HUDEP-2 (cell line): Measurements from ENCODE around the gene HBA1.
A peak's percentile ranks its signal among the peaks of the same experiment; 100 is the strongest.
"Not testable (repeated sequence)": the region's sequence is repeated elsewhere in the genome, so short reads cannot be mapped to it uniquely, and the experiment has no call there.

ENCODE experiments used
- DNase-seq, 76 experiments: peaks; one replicate each; lab custom pipeline; 2025; ENCODE audit not compliant: unreplicated experiment in 76 of 76; lab: John Stamatoyannopoulos, UW

Gene HBA1

DNA sequence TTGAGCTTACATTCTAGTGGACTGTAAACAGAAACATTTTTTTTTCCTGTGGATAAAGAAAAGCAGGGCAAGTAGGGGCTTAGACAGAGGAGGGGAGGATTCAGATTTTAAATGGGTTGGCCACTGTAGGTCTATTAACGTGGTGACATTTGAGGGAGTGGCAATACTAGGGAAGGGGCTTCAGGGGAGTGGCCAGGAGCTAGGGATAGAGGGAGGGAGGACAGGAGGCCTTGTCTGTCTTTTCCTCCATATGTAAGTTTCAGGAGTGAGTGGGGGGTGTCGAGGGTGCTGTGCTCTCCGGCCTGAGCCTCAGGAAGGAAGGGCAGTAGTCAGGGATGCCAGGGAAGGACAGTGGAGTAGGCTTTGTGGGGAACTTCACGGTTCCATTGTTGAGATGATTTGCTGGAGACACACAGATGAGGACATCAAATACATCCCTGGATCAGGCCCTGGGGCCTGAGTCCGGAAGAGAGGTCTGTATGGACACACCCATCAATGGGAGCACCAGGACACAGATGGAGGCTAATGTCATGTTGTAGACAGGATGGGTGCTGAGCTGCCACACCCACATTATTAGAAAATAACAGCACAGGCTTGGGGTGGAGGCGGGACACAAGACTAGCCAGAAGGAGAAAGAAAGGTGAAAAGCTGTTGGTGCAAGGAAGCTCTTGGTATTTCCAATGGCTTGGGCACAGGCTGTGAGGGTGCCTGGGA is 17.2 kb upstream of the HBA1 start:
- no peak for DNase-seq

- DNase-seq, result not testable (repeated sequence)
Observed at GRCh38 chr16:160242-160641, 16.2 kb upstream of the HBA1 start.

GRCh38 chr16:160691-161190 is 15.7 kb upstream of the HBA1 start:
- no peak for DNase-seq

- DNase-seq, result no peak
Observed at GRCh38 chr16:162271-162991, 14.0 kb upstream of the HBA1 start.

DNA sequence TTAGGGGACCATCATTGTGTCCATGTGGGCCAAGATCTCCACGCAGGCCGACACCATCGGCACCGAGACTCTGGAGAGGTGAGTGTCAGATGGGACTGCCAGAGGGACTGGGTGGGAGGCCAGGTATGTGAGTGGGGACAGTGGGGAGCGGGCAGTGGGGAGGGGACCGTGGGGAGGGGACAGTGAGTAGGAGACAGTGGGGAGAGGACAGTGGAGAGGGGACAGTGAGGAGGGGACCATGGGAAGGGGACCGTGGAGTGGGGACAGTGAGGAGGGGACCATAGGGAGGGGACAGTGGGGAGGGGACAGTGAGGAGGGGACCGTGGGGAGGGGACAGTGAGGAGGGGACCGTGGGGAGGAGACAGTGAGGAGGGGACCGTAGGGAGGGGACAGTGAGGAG is 13.3 kb upstream of the HBA1 start:
- DNase-seq, result not testable (repeated sequence)

- not testable (repeated sequence) for DNase-seq
Observed at GRCh38 chr16:163696-164095, 12.8 kb upstream of the HBA1 start.

DNA sequence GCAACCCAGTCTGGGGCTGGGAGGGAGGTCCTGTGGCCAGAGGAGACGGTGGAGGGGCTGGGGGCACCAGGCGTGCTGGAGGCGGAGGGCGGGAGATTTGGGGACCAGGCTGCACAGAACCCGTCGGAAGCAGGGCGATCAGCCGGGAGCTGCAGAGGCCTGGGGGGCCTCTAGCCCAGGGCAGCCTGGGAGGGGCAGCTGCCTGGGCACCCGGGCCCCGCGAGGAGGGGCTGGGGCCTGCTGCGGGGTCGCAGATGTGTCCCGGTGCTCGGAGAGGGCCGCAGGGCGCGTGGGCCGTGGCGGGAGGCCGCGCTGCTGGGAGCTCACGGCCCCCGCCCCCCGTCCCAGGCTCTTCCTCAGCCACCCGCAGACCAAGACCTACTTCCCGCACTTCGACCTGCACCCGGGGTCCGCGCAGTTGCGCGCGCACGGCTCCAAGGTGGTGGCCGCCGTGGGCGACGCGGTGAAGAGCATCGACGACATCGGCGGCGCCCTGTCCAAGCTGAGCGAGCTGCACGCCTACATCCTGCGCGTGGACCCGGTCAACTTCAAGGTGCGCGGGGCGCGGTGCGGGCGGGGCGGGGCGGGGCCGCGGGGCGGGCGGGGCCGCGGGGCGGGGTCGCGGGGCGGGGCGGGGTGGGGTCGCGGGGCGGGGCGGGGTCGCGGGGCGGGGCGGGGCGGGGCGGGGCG is 12.2 kb upstream of the HBA1 start:
- DNase-seq, result not testable (repeated sequence)

GRCh38 chr16:164827-165538 is 11.5 kb upstream of the HBA1 start:
- peak in 12 of 76 experiments; percentile 3 to 78 (median 44) for DNase-seq

- peak in 62 of 76 experiments; percentile 22 to 85 (median 62) for DNase-seq
Observed at GRCh38 chr16:165539-166374, 10.7 kb upstream of the HBA1 start, which contains the start of gene HBM. HBM (plus strand) TSS chr16:165978; CDS start chr16:165998, 20 bp downstream.

GRCh38 chr16:166375-167121 is 9.9 kb upstream of the HBA1 start:
- DNase-seq, result no peak

DNA sequence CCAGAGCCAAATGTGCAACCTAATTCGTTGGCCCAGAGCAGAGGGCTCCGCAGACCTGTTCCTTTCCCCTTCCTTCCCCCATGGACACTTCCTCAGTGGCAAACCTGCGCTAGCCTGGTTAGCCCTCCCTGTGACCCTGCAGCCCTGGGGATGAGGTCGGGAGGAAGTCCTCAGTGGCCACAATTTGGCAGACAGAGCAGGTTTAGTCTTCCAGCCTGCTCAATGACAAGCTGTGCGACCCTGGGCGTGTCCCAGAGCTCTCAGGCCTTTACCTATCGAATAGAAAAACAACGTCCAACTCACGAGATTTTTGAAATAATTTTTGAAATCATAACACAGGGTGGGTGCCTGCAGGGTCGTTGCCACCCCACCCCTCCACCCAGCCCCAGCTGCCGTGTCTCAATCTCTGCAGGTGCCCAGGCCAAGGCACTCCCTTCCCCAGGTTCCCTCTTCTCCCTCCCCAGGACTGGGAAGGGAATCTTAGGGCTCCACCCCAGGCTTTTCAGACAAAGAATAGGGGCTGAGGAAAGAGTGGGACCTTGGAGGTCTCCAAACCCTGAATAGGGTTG is 9.3 kb upstream of the HBA1 start:
- DNase-seq, result peak in 4 of 76 experiments; percentile 24 to 73 (median 34)

GRCh38 chr16:168424-168823 is 8.1 kb upstream of the HBA1 start:
- DNase-seq, result peak in 8 of 76 experiments; percentile 14 to 39 (median 33)

DNA sequence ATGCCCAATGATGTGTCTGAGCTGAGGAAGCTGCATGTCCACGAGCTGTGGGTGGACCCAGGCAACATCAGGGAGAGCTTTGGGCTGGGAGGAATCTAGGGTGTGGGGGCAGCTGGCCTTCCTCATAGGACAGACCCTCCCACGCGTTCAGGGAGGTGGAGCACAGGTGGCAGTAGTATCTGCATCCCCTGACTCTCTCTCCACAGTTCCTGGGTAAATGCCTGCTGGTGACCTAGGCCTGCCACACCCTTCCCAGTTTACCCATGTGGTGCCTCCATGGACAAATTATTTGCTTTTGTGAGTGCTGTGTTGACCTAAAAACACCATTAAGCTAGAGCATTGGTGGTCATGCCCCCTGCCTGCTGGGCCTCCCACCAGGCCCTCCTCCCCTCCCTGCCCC is 7.5 kb upstream of the HBA1 start:
- no peak for DNase-seq

DNA sequence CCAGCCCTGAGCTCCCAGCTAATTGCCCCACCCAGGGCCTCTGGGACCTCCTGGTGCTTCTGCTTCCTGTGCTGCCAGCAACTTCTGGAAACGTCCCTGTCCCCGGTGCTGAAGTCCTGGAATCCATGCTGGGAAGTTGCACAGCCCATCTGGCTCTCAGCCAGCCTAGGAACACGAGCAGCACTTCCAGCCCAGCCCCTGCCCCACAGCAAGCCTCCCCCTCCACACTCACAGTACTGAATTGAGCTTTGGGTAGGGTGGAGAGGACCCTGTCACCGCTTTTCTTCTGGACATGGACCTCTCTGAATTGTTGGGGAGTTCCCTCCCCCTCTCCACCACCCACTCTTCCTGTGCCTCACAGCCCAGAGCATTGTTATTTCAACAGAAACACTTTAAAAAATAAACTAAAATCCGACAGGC is 6.4 kb upstream of the HBA1 start:
- DNase-seq, result peak in 36 of 76 experiments; percentile 15 to 82 (median 36)

DNA sequence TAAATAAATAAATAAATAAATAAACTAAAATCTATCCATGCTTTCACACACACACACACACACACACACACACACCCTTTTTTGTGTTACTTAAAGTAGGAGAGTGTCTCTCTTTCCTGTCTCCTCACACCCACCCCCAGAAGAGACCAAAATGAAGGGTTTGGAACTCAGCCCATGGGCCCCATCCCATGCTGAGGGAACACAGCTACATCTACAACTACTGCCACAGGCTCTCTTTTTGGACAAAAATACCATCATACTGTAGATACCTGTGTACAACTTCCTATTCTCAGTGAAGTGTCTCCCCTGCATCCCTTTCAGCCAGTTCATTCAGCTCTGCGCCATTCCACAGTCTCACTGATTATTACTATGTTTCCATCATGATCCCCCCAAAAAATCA is 5.7 kb upstream of the HBA1 start:
- DNase-seq, result no peak

DNA sequence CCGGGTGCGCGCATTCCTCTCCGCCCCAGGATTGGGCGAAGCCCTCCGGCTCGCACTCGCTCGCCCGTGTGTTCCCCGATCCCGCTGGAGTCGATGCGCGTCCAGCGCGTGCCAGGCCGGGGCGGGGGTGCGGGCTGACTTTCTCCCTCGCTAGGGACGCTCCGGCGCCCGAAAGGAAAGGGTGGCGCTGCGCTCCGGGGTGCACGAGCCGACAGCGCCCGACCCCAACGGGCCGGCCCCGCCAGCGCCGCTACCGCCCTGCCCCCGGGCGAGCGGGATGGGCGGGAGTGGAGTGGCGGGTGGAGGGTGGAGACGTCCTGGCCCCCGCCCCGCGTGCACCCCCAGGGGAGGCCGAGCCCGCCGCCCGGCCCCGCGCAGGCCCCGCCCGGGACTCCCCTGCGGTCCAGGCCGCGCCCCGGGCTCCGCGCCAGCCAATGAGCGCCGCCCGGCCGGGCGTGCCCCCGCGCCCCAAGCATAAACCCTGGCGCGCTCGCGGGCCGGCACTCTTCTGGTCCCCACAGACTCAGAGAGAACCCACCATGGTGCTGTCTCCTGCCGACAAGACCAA is 4.0 kb upstream of the HBA1 start, which contains the start of gene HBA2:
HBA2 (plus strand) TSS at position 503 of the 568 bp plus-strand sequence; CDS start at position 540, 37 bp downstream.
- not testable (repeated sequence) for DNase-seq

DNA sequence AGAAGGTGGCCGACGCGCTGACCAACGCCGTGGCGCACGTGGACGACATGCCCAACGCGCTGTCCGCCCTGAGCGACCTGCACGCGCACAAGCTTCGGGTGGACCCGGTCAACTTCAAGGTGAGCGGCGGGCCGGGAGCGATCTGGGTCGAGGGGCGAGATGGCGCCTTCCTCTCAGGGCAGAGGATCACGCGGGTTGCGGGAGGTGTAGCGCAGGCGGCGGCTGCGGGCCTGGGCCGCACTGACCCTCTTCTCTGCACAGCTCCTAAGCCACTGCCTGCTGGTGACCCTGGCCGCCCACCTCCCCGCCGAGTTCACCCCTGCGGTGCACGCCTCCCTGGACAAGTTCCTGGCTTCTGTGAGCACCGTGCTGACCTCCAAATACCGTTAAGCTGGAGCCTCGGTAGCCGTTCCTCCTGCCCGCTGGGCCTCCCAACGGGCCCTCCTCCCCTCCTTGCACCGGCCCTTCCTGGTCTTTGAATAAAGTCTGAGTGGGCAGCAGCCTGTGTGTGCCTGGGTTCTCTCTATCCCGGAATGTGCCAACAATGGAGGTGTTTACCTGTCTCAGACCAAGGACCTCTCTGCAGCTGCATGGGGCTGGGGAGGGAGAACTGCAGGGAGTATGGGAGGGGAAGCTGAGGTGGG is 3.1 kb upstream of the HBA1 start:
- DNase-seq, result peak in 8 of 76 experiments; percentile 20 to 68 (median 32)
